Karpas-422 (cell line): Measurements from ENCODE around the gene C10orf67. TPM values are rescaled to one million over a fixed set of nuclear protein-coding genes. Genes with fewer than 3 reads are reported as not detected.
"Not testable (repeated sequence)": the region's sequence is repeated elsewhere in the genome, so short reads cannot be mapped to it uniquely, and the experiment has no call there.

Experiments
- DNase-seq: peaks from one replicate; pipeline ENCODE4 v3.0.0-alpha.2; 2015
- H2AFZ ChIP-seq: fragments of 200-600 bp; sonication (generic); 2 replicates; pipeline ENCODE4 v1.6.1; 2014; ENCODE audit warnings: antibody characterized with exemption, low read length, mixed read lengths
- H3K27ac ChIP-seq: fragments of 200-600 bp; sonication (generic); 2 replicates; pipeline ENCODE4 v1.5.1; 2014; ENCODE audit warnings: mild to moderate bottlenecking, low read length, moderate library complexity
- H3K27me3 ChIP-seq: fragments of 200-600 bp; sonication (generic); 2 replicates; pipeline ENCODE4 v1.6.1; 2014; ENCODE audit warnings: low read length, mixed read lengths
- H3K36me3 ChIP-seq: fragments of 200-600 bp; sonication (generic); 2 replicates; pipeline ENCODE4 v1.6.1; 2014; ENCODE audit warnings: low read length, mixed read lengths; ENCODE audit not compliant: insufficient read depth
- H3K4me1 ChIP-seq: fragments of 200-600 bp; sonication (generic); 2 replicates; pipeline ENCODE4 v1.6.1; 2014; ENCODE audit warnings: mild to moderate bottlenecking, low read length, mixed read lengths
- H3K4me2 ChIP-seq: fragments of 200-600 bp; sonication (generic); 2 replicates; pipeline ENCODE4 v1.6.1; 2014; ENCODE audit warnings: low read length, low read depth, mild to moderate bottlenecking; ENCODE audit not compliant: poor library complexity, severe bottlenecking
- H3K4me3 ChIP-seq: fragments of 200-600 bp; sonication (generic); 2 replicates; pipeline ENCODE4 v1.5.1; 2014; ENCODE audit warnings: mild to moderate bottlenecking, antibody characterized with exemption, low read length, mixed read lengths
- H3K79me2 ChIP-seq: fragments of 200-600 bp; sonication (generic); 2 replicates; pipeline ENCODE4 v1.6.1; 2014; ENCODE audit warnings: mild to moderate bottlenecking, low read length, mixed read lengths
- H3K9ac ChIP-seq: fragments of 200-600 bp; sonication (generic); 2 replicates; pipeline ENCODE4 v1.6.0; 2014; ENCODE audit warnings: low read length
- H3K9me2 ChIP-seq: fragments of 200-600 bp; sonication (generic), shearing (Covaris generic); replicated peaks from 2 replicates; pipeline ENCODE4 v1.6.0; 2014; ENCODE audit warnings: mild to moderate bottlenecking, low read length, moderate library complexity; ENCODE audit not compliant: insufficient read depth
- H3K9me3 ChIP-seq: fragments of 300-700, 200-600 bp; sonication (generic); 2 replicates; pipeline ENCODE4 v1.6.1; 2014; ENCODE audit warnings: low read length, mixed read lengths
- H4K20me1 ChIP-seq: fragments of 200-600 bp; sonication (generic); 2 replicates; pipeline ENCODE4 v1.6.1; 2014; ENCODE audit warnings: mild to moderate bottlenecking, antibody characterized with exemption, low read length, low read depth; ENCODE audit not compliant: insufficient read depth
- total RNA-seq: library from RNA; depleted of rRNA; stranded (reverse); fragments of >200 nt; shearing (Covaris generic); gene quantifications from 2 replicates; pipeline ENCODE4 v1.2.3, GENCODE V29; 2014; ENCODE audit warnings: low replicate concordance; rRNA removed

Gene C10orf67
- total RNA-seq: not detected in 2 replicates

- no peaks in the 10 kb centered on the region for H3K9me3 ChIP-seq
- H2AFZ ChIP-seq: no peak within 1 kb of the TSS
- H3K4me1 ChIP-seq: no peaks in the 10 kb centered on the region
- no peaks in the 10 kb centered on the region for H4K20me1 ChIP-seq
- H3K4me2 ChIP-seq: no peak within 1 kb of the TSS
- H3K27ac ChIP-seq: no peak within 1 kb of the TSS
- no peak within 1 kb of the TSS for H3K4me3 ChIP-seq
- no peak for DNase-seq
- no peaks in the 10 kb centered on the region for H3K9me2 ChIP-seq
- no peaks in the 10 kb centered on the region for H3K36me3 ChIP-seq
- H3K79me2 ChIP-seq: no peaks in the 10 kb centered on the region
- H3K9ac ChIP-seq: no peak within 1 kb of the TSS
- no peaks in the 10 kb centered on the region for H3K27me3 ChIP-seq
Observed at GRCh38 chr10:23344241-23344841, at the start of gene C10orf67. TSS of gene C10orf67 (minus strand) at chr10:23344797. CDS start at chr10:23344774, 23 bp downstream.

- Histone ChIP-seq H3K27me3 (no peaks in the 10 kb centered on the region), H4K20me1 (no peaks in the 10 kb centered on the region), H3K79me2 (no peaks in the 10 kb centered on the region), H3K9me2 (no peaks in the 10 kb centered on the region), H3K4me2 (no peak overlapping the region), H3K36me3 (no peaks in the 10 kb centered on the region), H3K9ac (no peak overlapping the region), H2AFZ (no peak overlapping the region), H3K9me3 (no peaks in the 10 kb centered on the region), H3K27ac (no peak overlapping the region), H3K4me1 (no peaks in the 10 kb centered on the region), H3K4me3 (no peak overlapping the region)
- DNase-seq: no peak
Observed at GRCh38 chr10:23391821-23392220, 47.2 kb upstream of the C10orf67 start.

- H3K27ac ChIP-seq: no peak overlapping the region
- H3K79me2 ChIP-seq: no peaks in the 10 kb centered on the region
- no peaks in the 10 kb centered on the region for H3K9me3 ChIP-seq
- H4K20me1 ChIP-seq: no peaks in the 10 kb centered on the region
- H3K4me3 ChIP-seq: no peak overlapping the region
- no peak overlapping the region for H3K4me2 ChIP-seq
- H2AFZ ChIP-seq: no peak overlapping the region
- DNase-seq: no peak
- H3K27me3 ChIP-seq: no peaks in the 10 kb centered on the region
- no peak overlapping the region for H3K9ac ChIP-seq
- H3K36me3 ChIP-seq: no peaks in the 10 kb centered on the region
- H3K9me2 ChIP-seq: no peaks in the 10 kb centered on the region
- H3K4me1 ChIP-seq: no peaks in the 10 kb centered on the region
Observed at GRCh38 chr10:23390809-23391208, 46.2 kb upstream of the C10orf67 start.

- H3K9ac ChIP-seq, H3K9me3 ChIP-seq, H3K4me3 ChIP-seq, H3K27me3 ChIP-seq, DNase-seq, H4K20me1 ChIP-seq, H2AFZ ChIP-seq, H3K9me2 ChIP-seq, H3K27ac ChIP-seq, H3K4me1 ChIP-seq, H3K79me2 ChIP-seq, H3K4me2 ChIP-seq, H3K36me3 ChIP-seq: not testable (repeated sequence)
Observed at GRCh38 chr10:23390408-23390807, 45.8 kb upstream of the C10orf67 start.

- H3K27me3 ChIP-seq, H4K20me1 ChIP-seq, DNase-seq: not testable (repeated sequence)
Observed at GRCh38 chr10:23387516-23387915, 42.9 kb upstream of the C10orf67 start.

GRCh38 chr10:23386052-23386451, 41.5 kb upstream of the C10orf67 start:
- DNase-seq: no peak
- Histone ChIP-seq H3K4me1 (no peaks in the 10 kb centered on the region), H4K20me1 (no peaks in the 10 kb centered on the region), H3K27ac (no peak overlapping the region), H3K36me3 (no peaks in the 10 kb centered on the region), H3K9ac (no peak overlapping the region), H3K4me3 (no peak overlapping the region), H3K27me3 (no peaks in the 10 kb centered on the region), H3K4me2 (no peak overlapping the region), H3K79me2 (no peaks in the 10 kb centered on the region), H2AFZ (no peak overlapping the region), H3K9me2 (no peaks in the 10 kb centered on the region), H3K9me3 (no peaks in the 10 kb centered on the region)

More at GRCh38 chr10:23387516-23387915, 42.9 kb upstream of the C10orf67 start:
- H3K4me3 ChIP-seq, H2AFZ ChIP-seq, H3K27ac ChIP-seq, H3K79me2 ChIP-seq, H3K9me2 ChIP-seq, H3K4me1 ChIP-seq, H3K4me2 ChIP-seq, H3K9me3 ChIP-seq, H3K36me3 ChIP-seq, H3K9ac ChIP-seq: not testable (repeated sequence)

- Histone ChIP-seq H3K4me3 (no peak overlapping the region), H3K4me2 (no peak overlapping the region), H3K36me3 (no peaks in the 10 kb centered on the region), H3K9me3 (no peaks in the 10 kb centered on the region), H4K20me1 (no peaks in the 10 kb centered on the region), H3K27ac (no peak overlapping the region), H3K27me3 (no peaks in the 10 kb centered on the region), H3K4me1 (no peaks in the 10 kb centered on the region), H3K9ac (no peak overlapping the region), H3K9me2 (no peaks in the 10 kb centered on the region), H2AFZ (no peak overlapping the region), H3K79me2 (no peaks in the 10 kb centered on the region)
- no peak for DNase-seq
Observed at GRCh38 chr10:23384364-23384763, 39.8 kb upstream of the C10orf67 start.

- Histone ChIP-seq H4K20me1 (no peaks in the 10 kb centered on the region), H3K4me2 (no peak overlapping the region), H3K36me3 (no peaks in the 10 kb centered on the region), H2AFZ (no peak overlapping the region), H3K4me3 (no peak overlapping the region), H3K9me3 (no peaks in the 10 kb centered on the region), H3K9me2 (no peaks in the 10 kb centered on the region), H3K9ac (no peak overlapping the region), H3K27me3 (no peaks in the 10 kb centered on the region), H3K27ac (no peak overlapping the region), H3K79me2 (no peaks in the 10 kb centered on the region), H3K4me1 (no peaks in the 10 kb centered on the region)
- DNase-seq: no peak
Observed at GRCh38 chr10:23383637-23384036, 39.0 kb upstream of the C10orf67 start.
